H4 (cell line): ENCODE results near the gene TSPYL4. TPM values are rescaled to one million over a fixed set of nuclear protein-coding genes. Genes with fewer than 3 reads are reported as not detected.

Experiments used
- DNase-seq: peaks from one replicate; pipeline ENCODE4 v3.0.0-alpha.2; 2015; ENCODE audit warnings: low spot score
- total RNA-seq: library from RNA; depleted of rRNA; stranded (reverse); fragments of >200 nt; shearing (Covaris generic); gene quantifications from 2 replicates; pipeline ENCODE4 v1.2.3, GENCODE V29; 2014

TSPYL4 gene
- total RNA-seq, 1 experiment from 2014 or later, result 6.3 TPM

- DNase-seq, result no peak
Observed at GRCh38 chr6:116271149-116271708, 17.4 kb upstream of the TSPYL4 start.

- DNase-seq, result peak; percentile 68
Observed at GRCh38 chr6:116268589-116269293, 14.9 kb upstream of the TSPYL4 start.

GRCh38 chr6:116267836-116268588 is 14.1 kb upstream of the TSPYL4 start:
- DNase-seq, result no peak

- DNase-seq, result no peak
Observed at GRCh38 chr6:116266803-116267202, 12.9 kb upstream of the TSPYL4 start.

GRCh38 chr6:116265041-116265829 is 11.4 kb upstream of the TSPYL4 start:
- no peak for DNase-seq

GRCh38 chr6:116263353-116263752 is 9.5 kb upstream of the TSPYL4 start:
- no peak for DNase-seq

- no peak for DNase-seq
Observed at GRCh38 chr6:116258520-116258919, 4.6 kb upstream of the TSPYL4 start.

GRCh38 chr6:116256694-116257093 is 2.8 kb upstream of the TSPYL4 start:
- no peak for DNase-seq

- DNase-seq, result no peak
Observed at GRCh38 chr6:116255246-116255800, 1.4 kb upstream of the TSPYL4 start.

GRCh38 chr6:116254297-116255056 is 602 bp upstream of the TSPYL4 start:
- no peak for DNase-seq

GRCh38 chr6:116253188-116253504 is 729 bp downstream of the TSPYL4 start:
- DNase-seq, result no peak

- no peak for DNase-seq
Observed at GRCh38 chr6:116251568-116252384, 2.1 kb downstream of the TSPYL4 start.

- no peak for DNase-seq
Observed at GRCh38 chr6:116248577-116248976, 5.3 kb downstream of the TSPYL4 start.

GRCh38 chr6:116247285-116247684 is 6.6 kb downstream of the TSPYL4 start:
- no peak for DNase-seq

- no peak for DNase-seq
Observed at GRCh38 chr6:116246089-116246488, 7.8 kb downstream of the TSPYL4 start.

GRCh38 chr6:116244284-116244683 is 9.6 kb downstream of the TSPYL4 start:
- no peak for DNase-seq

- DNase-seq, result no peak
Observed at GRCh38 chr6:116239856-116240255, 14.0 kb downstream of the TSPYL4 start.

GRCh38 chr6:116239256-116239655 is 14.6 kb downstream of the TSPYL4 start:
- no peak for DNase-seq

GRCh38 chr6:116238083-116238482 is 15.8 kb downstream of the TSPYL4 start:
- DNase-seq, result no peak

GRCh38 chr6:116234689-116235088 is 19.2 kb downstream of the TSPYL4 start:
- no peak for DNase-seq
